Subcutaneous adipose tissue (tissue), 4 donors: ENCODE measurements around the gene ADIPOR2. TPM values are rescaled to one million over a fixed set of nuclear protein-coding genes. Genes with fewer than 3 reads are reported as not detected.

ENCODE experiments used
- total RNA-seq, 4 donors: library from RNA; depleted of rRNA; stranded (reverse); fragments of >200 nt; gene quantifications; one replicate each; pipeline ENCODE4 v1.1.0, GENCODE V29; 2016
- TF ChIP-seq, protein P1 (sequence below): fragments of 450-650 bp; IDR thresholded peaks from one replicate; pipeline ENCODE4 v1.5.1; 2016; ENCODE audit warnings: low read depth, mild to moderate bottlenecking, control low read depth, antibody characterized with exemption, moderate library complexity

ADIPOR2 gene
- total RNA-seq, 4 donors from 2014 or later = 69.4 to 122 (median 108) TPM

DNA sequence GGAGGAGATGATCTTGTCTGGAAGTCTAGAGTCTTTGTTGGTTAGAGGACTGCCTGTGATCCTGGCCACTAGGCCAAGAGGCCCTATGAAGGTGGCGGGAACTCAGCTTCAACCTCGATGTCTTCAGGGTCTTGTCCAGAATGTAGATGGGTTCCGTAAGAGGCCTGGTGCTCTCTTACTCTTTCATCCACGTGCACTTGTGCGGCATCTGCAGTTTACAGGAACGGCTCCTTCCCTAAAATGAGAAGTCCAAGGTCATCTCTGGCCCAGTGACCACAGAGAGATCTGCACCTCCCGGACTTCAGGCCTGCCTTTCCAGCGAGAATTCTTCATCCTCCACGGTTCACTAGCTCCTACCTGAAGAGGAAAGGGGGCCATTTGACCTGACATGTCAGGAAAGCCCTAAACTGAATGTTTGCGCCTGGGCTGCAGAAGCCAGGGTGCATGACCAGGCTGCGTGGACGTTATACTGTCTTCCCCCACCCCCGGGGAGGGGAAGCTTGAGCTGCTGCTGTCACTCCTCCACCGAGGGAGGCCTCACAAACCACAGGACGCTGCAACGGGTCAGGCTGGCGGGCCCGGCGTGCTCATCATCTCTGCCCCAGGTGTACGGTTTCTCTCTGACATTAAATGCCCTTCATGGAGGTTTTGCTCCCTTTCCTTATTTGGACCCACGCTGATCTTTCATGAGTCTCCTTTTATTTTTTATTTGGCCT is 44.1 kb upstream of the ADIPOR2 start:
- TF ChIP-seq, protein P1, sequence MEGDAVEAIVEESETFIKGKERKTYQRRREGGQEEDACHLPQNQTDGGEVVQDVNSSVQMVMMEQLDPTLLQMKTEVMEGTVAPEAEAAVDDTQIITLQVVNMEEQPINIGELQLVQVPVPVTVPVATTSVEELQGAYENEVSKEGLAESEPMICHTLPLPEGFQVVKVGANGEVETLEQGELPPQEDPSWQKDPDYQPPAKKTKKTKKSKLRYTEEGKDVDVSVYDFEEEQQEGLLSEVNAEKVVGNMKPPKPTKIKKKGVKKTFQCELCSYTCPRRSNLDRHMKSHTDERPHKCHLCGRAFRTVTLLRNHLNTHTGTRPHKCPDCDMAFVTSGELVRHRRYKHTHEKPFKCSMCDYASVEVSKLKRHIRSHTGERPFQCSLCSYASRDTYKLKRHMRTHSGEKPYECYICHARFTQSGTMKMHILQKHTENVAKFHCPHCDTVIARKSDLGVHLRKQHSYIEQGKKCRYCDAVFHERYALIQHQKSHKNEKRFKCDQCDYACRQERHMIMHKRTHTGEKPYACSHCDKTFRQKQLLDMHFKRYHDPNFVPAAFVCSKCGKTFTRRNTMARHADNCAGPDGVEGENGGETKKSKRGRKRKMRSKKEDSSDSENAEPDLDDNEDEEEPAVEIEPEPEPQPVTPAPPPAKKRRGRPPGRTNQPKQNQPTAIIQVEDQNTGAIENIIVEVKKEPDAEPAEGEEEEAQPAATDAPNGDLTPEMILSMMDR = no peak

DNA sequence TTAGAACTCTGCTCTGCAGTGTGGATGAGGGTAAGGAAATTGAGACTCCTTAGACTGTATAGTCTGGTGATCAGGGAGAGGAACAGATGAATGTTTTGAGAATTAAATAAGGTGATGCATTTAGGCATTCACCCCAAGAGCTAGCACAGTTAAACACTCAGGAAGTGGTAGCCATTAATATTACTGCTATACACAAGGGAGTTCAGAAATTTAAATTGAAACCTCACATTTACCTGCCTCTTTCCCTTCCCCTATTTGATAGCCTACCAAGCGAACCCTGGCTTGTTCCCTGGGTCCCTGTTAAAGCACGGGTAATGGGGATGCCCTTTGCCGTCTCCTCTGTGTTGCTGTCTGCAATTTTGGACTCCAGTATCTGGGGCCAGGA is 43.6 kb upstream of the ADIPOR2 start:
- TF ChIP-seq, protein P1 = no peak

DNA sequence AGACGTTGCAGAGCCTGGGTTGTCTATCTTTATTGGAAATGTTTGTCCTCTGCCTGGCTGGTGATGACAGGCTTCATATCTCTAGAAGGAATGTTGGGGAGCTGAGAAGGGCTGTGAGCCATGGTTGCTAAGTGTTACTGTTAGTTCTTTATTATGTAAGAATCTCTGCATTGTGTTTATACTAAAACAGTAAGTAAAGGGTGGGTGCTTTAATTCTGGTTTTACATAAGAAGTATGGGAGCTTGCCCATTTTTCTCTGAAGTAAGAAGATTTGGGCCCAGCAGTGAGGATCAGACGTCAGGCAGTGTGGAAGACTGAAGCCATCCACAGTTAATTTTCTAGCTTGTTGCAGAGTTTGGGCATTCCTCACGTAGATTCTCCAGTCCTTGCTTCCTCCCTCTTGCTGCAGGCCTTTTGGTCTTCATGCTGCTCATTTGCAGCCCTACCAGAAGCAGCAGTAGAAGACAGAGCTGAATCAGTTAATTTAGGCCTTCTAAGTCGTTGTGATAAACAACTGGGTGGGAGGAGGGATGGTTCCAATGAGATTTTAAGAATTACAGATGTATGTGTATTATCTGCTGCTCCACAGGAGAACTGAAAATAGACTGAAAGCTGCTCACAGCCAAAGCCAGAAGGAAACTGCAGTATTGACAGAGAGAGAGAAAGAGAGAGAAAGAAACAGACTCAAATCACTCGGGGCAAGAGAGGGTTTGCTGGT is 40.5 kb upstream of the ADIPOR2 start:
- TF ChIP-seq, protein P1 = no peak

DNA sequence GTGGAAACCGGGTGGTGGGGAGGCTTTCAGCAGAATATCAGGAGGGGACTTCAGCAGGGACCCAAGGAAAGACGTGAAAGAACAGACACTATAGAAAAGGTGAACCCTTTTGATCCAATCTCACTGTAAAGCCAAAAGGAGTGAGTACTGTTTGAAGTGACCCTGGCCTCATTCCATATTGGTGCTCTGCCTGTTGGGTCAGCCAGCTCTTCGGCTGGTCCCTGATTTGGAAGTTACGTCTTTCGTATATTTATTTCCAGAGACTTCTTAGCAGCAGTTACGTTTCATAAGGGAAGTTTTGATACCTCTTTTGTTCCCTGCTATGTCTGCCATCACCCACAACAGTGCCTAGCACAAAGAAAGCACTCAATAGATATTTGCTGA is 39.9 kb upstream of the ADIPOR2 start:
- TF ChIP-seq, protein P1 = no peak

DNA sequence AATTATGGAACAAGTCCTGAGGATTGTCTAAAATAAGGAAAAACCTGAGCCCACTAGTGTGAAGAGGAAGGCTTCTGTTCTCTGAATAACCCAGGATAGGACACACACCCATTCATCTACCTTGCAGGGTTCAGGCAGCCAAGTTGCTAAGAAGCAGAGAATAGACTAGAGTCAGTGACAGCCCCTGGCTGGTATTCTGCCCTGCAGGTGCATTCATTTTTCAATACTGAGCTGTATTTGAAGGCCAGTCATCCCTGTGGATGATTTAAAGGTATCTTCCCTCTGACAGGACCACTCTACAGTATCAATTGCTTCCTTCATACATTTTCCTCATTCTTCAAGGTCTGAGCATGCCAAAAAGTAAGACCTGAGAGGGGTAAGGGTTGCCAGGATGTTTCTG is 38.9 kb upstream of the ADIPOR2 start:
- TF ChIP-seq, protein P1 = no peak

DNA sequence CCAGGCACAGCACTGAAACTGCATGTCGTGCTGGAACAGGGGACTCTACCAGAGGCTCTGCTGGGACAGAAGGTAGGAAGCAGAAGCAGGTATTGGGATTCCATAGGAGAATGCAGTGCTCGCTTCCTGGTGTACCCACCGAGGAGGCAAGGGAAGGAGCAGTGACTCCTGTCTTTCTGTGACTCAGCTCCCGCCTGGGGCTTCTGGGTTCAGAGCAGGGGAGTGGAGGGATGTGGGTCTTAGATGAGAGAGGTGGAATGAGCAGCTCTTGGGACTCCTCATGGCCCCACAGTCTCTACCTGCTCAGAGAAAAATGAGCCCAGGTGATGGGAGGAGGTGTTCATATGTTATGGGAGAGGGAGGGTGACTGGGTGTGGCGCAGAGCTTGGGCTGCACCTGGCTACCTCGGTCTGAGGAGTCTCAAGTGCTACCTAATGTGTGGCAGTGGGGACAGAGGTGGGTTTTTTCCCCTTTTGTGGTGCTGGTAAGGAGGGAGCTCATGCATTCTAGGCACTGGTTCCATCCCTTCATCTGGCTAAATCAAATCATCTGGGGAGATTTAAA is 35.6 kb upstream of the ADIPOR2 start:
- TF ChIP-seq, protein P1 = no peak

DNA sequence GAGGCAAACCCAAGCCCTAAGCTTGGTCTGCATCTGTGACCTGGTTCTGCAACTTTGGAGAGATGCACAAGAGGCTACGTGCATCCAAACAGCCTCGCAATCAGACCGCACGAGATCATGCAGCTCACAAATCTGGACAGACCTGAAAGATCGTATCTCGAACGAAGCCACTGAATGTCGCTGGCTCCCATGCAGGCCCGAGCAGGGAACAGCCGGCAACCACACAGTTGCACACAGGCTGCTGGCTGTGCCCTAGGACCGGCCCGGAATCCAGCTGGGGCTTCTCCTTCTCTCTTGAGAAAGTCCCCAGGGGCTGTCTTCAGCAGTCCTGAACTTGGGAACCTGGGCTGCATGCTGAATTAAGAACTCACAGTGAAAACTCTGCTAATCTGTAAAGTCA is 34.0 kb upstream of the ADIPOR2 start:
- TF ChIP-seq, protein P1 = no peak
